SKM-1 treated with dmso at 0.1 percent for 144 hours (cell line): Measurements from ENCODE around the gene AGAP1.
"Not testable (repeated sequence)": the region's sequence is repeated elsewhere in the genome, so short reads cannot be mapped to it uniquely, and the experiment has no call there.

Experiments
- DNase-seq: peaks from one replicate; lab custom pipeline; 2025; ENCODE audit not compliant: unreplicated experiment; lab: John Stamatoyannopoulos, UW

AGAP1 gene

DNA sequence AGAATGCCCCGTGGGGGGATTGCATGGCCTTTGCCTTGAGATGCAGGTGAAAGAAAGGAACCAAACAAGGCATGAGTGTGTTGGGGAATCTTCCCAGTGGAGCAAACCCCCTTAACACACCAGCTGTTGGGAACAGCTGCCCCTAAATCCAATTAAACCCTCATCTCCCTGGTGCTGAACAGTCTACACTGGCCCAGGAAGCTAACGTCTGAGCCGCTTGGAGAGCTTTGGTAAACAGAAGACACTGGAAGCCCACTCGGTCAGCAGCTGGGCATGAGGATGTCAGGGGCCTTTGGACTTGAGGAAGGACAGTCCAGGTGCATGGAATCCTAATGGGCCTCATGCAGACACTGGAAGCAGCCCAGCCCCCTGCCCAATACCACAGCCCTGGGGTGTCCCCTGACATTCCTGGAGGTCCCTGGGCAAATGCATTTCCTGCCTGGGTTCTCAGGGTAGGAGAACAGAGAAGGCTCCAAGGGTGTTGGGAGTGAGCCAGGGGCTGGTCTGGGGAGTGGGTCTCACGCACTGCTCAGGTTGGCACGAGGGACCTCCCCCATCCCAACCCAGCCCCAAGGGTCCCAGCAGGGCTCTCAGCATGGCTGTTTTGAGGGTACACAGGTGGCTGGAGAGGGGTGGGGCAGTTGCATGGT lies 636.6 kb downstream of the AGAP1 start:
- no peak for DNase-seq

GRCh38 chr2:236131073-236131692 lies 637.3 kb downstream of the AGAP1 start:
- no peak for DNase-seq

DNA sequence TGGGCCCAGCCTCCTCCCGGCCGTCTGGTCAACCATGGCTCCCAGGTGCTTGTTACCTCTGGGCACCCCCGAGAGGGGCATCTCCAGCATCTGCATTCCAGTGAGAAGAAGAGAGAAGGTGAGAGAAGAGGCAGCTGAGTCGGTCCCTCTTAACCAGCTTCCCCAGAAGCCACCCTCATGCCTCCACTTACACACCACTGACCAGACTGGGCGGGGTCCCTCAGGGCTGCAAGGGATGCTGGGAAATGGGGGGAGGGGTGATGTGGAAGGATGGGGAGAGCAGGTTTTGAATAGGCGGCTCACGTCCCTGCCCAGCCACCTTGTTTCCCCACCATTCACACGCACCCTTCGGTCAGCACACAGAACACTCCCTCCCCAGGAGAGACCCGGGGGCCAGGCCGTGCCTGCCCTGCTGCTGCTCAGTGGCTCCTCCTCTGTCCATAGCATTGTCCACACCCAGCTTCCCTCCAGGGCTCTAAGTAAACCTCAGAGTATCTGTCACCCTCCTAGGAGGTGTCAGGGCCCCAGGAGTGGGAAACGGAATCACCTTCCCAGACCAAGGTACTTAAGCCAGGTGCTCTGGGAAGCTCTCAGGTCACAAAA lies 639.7 kb downstream of the AGAP1 start:
- no peak for DNase-seq

- no peak for DNase-seq
Observed at GRCh38 chr2:236136538-236136937, 642.7 kb downstream of the AGAP1 start.

DNA sequence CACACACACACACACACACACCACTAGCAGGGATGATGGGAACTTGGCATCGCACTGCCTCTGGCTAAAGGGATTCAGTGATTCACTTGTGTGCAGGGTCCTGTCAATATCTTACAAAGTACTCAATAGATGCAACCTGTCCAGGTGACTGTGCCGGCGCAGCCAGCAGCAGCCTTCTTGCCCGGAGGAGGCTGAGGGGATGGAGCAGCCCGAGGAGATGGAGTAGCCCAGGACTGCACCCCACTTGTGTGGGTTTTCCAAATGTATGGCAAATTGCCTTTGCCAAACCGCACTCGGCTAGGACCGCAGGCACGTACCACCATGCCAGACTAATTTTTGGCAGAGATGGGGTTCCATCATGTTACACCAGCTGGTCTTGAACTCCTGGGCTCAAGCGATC lies 643.2 kb downstream of the AGAP1 start:
- no peak for DNase-seq

DNA sequence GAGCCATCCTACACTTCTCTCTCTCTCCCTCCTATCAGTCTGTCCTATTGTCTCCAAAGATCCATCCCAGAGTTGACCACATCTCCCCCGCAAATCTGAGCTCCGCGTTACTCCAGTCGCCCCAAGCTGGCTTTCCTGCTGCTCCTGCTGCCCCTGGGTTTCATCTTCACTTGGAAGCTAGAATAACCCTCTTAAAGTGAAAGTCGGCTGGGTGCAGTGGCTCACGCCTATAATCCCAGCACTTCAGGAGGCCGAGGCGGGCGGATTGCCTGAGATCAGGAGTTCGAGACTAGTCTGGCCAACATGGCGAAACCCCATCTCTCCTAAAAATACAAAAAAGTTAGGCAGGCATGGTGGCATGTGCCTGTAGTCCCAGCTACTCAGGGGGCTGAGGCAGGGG lies 647.8 kb downstream of the AGAP1 start:
- DNase-seq = not testable (repeated sequence)

GRCh38 chr2:236143811-236144210 lies 650.0 kb downstream of the AGAP1 start:
- DNase-seq = no peak

DNA sequence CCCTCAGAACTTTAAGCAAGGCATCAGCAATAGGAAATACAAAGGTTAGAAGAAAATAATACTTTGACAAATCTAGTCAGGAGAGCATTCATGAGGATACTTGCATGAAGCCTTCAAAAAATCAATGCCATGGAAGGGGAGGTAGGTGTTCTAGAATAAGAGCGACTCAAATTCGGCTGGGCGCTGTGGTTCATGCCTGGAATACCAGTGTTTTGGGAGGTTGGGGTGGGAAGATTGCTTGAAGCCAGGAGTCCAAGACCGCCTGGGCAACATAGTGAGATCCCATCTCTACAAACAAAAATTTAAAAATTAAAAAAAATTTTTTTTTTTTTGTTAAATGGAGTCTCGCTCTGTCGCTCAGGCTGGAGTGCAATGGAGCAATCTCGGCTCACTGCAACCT lies 652.6 kb downstream of the AGAP1 start:
- DNase-seq = no peak

DNA sequence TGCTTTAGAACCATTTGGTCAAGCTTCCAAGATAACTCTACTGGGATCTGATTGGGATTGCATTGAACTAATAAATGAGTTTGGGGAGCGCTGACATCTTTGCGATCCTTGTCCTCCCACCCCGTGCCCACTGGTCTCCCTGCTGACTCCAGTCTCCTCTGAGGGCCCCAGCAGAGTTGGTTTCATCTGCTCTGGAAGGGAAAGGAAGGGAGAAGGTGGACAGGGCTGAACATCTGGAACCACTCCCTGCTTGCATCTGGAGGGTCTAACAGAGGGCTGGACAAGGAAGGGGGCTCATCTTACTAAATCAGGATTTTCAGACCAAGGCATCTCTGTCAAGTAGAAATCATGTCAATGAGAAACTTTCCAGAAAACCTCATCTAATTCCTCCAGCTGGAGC lies 661.6 kb downstream of the AGAP1 start:
- DNase-seq = no peak

- DNase-seq = no peak
Observed at GRCh38 chr2:236156095-236156859, 662.4 kb downstream of the AGAP1 start.

DNA sequence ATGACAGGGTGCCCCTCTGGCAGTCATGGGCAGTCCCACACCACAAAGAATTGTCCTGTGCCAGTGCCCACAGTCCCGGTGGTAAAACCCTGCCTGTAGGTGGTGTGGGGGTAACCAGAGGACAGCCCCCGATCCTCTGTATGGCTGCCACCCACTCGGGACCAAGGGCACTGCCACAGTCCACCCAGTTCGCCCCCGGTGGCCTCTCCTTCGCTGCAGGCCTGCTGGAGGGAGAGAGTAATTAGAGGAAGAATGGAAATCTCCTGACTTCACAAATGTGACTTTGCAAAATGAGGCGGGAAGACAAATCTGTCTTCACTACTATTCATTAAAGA lies 663.0 kb downstream of the AGAP1 start:
- no peak for DNase-seq

- DNase-seq = no peak
Observed at GRCh38 chr2:236157366-236157765, 663.5 kb downstream of the AGAP1 start.

DNA sequence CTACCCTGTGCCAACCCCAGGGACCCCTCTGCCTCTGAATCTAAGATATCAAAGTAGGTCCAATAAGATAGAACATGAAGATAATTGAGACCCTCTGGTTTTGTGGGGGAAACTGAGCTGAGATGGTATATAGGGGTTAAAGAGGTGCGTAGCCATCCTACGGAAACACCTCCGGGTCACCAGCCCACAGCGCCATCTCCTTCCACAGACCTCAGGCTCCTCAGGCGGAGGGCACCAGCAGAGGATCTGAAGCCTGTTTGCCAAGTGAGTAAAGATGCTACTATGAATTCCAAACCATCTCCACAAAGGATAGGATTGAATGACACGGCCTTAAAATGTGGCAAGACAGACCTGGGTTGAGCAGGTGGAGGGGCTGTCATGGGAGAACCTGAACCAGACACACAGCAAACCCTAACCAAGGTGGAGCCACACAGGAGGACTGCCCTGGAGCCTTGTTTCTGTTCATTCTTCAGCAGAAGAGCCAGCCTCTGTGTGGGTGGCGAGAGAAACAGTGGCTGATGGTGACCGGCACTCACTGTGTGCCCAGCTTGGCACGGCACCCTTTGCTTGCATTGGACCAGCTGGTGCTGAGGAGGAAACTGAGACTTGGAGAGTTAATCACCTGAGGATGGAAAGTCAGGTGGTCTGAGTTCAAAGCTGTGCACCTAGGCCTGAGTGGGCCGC lies 664.1 kb downstream of the AGAP1 start:
- no peak for DNase-seq

- no peak for DNase-seq
Observed at GRCh38 chr2:236158969-236159777, 665.3 kb downstream of the AGAP1 start.

- DNase-seq = no peak
Observed at GRCh38 chr2:236159778-236160170, 665.9 kb downstream of the AGAP1 start.

DNA sequence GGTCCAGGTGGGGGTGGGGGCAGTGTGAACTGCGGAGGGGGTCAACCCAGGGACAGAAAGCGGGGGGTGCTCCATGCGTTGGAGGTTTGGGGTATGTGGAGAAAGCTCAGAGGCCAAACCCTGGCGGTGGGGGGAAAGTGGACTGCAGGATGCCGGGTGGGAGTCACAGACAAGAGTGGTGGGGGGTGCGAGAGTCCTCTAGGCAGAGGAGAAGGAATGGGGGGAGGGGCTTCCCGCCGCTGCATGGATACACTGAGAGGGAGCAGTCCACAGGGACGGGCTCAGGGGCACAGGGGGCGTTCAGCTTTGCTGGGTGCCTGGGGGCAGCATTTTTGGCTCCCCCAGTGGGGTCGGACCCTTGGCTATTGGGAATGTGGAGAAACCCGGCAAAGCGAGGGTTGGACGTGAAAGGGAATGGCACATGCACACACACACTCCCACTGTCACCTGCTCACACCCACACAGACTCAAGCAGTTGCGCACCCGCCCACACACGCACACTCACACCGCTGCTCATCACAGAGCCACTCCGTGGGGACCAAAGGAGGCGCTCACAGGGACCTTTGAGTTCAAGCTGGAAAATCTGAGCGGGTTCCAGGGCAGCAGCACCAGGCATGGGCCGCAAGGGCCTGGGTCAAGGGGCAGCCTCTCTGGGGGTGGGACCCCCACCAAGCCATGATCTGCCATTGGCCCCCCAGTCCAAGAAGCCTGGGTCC lies 666.7 kb downstream of the AGAP1 start:
- DNase-seq = no peak

DNA sequence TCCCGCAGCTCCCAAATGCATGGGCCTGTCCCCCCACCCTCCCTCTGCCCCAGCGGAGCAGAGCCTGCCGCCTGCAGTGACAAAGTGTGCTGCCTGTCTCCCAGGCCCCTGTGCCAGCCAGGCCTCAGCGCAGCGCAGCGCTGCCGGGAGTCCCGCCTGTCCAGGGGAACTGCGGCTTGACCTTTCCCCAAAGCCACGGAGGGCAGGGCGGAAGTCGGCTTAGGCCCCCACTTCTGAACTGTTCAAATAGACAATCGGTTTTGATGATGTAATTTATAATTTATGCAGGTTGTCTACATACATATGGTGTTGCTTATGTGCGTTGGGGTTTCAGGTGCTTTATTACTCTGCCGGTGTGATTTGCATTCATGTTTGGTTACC lies 667.2 kb downstream of the AGAP1 start:
- no peak for DNase-seq

- DNase-seq = no peak
Observed at GRCh38 chr2:236161531-236161930, 667.7 kb downstream of the AGAP1 start.

- DNase-seq = no peak
Observed at GRCh38 chr2:236162031-236162845, 668.4 kb downstream of the AGAP1 start.
